Fibroblast of skin of right biceps (primary cell): ENCODE data around the gene AK9.

Source experiments
- DNase-seq: peaks from one replicate; pipeline ENCODE4 v3.0.0-alpha.2; 2013

Gene AK9

DNA sequence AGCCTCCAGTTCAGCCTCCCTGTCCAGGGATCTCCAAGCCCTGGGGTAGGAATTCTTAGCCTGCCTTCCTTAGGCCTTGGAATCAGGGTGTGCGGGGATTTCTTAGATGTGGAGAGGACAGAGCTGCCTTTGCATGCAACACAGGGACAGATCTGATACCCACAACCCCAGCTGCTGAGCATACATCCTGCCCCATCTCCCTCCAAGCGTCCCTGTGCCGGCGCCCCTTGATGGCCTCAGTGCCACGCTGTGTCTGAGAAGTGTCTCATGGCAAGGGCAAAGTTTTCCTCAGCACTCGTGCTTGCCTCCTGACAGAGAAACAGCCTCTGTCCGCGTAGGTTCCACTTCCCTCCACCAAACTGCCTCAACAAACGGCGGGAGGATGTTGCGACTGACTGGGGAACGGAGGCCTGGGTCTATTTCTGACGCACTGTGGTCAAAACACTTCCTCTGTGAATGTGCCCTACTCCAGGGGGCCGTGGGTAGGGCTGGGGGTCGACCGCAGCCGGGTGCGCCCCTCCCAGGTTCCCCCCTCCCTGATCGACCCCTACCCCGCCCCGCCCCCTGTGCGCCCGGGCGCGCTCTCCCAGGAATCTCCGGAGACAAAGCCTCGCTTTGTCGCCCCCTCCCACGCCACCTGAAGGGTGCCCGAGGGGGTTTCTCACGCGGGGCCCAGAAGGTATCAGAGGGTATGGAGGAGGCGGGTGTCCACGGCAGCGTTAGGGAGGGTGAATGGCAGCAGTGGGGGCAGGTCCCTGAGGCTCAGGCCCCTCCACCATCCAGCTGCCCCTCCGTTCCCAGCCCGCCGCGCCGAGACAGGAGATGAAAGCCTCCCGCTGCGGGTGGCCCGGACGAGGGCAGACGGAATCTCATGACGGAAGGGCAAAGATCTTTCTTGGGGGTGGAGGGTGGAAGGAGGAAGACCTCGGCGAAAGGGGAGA is 236.2 kb downstream of the AK9 start:
- peak; percentile 29 for DNase-seq

- DNase-seq = peak; percentile 47
Observed at GRCh38 chr6:109453594-109454495, 237.2 kb downstream of the AK9 start.

- DNase-seq = no peak
Observed at GRCh38 chr6:109453156-109453555, 237.8 kb downstream of the AK9 start.

DNA sequence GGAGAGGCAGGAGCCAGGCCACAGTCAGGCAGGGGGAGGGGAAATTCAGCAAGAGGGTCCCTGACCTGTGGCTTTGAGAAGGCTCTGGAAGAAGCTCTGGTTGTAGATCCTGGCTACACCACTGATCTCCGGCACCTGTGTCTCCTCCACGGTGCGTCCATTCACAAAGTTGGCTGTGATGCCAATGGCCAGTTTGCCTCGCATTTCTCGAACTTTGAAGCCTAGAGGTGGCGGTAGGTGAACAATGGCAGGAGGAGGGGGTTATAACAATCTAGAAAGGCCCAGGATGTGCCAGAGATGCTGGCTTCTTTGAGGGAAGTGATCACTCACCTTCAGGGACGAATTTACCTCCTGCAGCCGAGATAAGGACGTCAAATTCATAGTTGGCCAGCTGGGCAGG is 238.8 kb downstream of the AK9 start:
- no peak for DNase-seq

- DNase-seq = no peak
Observed at GRCh38 chr6:109451376-109451775, 239.6 kb downstream of the AK9 start.

DNA sequence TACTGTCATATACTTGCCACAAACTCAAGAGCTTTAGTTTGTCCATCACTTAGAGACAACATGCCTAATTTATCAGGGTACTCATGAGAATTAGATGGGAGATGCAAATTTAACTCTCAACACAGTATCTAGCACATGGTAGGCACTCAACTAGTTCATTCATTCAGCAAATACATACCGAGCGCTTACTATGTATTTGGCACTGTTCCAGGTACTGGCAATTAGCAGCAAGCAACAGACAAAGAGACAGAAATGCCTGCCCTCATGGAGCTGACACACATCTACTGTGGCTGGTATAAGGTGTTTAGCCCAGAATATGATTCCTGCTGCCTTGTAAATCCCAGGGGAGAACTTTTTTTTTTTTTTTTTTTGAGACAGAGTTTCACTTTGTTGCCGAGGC is 240.2 kb downstream of the AK9 start:
- DNase-seq = no peak

DNA sequence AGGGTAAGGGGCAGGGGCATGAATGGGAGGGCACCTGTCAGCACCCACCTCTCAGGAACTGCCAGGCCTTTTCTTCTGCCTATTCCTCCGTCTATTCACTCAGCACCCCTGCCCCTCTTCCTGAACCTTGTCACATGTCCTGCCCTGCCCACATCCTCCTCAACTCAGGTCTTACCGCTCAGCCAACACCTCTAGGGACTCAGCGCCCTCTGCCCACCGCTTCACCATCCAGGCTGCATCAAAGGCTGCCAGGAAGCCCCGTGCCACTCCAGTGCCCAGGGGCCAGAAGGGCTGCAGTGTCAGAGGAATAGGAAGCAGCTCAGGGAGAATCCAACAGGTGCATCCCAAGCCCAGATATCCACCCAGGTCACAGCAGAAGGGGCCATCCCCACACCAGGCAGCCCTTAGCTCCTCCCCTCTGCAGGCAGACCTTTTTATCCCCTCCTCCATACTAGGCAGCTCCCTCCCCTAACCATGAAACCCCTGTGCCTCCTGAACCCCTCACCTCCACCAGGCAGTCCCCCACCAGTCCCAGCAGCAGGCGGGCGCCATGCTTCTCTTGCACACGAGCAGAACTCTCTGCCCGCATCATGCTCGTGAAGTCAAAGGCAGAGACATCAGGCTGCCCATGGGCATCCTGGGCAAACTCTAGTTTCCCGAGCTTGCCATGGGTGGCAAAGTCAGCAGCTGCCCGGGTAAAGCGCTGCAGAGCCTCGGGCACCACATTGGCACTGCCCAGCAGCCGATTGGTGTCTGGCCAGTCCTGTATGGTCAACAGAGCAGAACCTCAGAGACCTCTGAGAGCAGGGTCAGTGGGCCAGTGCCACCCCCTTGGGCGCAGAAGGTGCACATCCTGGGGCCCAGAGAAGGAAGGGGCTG is 241.0 kb downstream of the AK9 start:
- no peak for DNase-seq

- no peak for DNase-seq
Observed at GRCh38 chr6:109449064-109449794, 241.8 kb downstream of the AK9 start.

GRCh38 chr6:109448615-109449014 is 242.4 kb downstream of the AK9 start:
- DNase-seq = no peak

GRCh38 chr6:109447878-109448555 is 243.0 kb downstream of the AK9 start:
- peak; percentile 10 for DNase-seq

DNA sequence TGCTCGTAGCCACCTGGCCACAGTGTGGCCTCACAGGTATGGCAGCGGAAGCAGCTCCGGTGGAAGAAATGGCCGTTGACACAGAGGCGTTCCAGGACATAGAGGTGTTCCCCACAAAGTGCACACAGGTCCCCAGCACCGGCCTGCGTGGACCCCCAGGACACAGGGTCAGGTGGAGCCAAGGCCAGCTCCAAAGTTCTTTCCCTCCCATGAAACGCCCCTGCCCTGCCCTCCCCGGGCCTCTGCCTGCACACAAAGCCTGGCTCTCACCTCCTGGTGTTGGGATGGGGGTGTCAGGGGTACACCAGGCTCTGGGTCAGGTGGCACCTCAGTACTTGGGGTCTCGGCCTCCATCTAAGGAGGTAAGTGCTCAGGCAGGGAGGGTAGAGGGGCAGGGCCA is 243.9 kb downstream of the AK9 start:
- DNase-seq = no peak

DNA sequence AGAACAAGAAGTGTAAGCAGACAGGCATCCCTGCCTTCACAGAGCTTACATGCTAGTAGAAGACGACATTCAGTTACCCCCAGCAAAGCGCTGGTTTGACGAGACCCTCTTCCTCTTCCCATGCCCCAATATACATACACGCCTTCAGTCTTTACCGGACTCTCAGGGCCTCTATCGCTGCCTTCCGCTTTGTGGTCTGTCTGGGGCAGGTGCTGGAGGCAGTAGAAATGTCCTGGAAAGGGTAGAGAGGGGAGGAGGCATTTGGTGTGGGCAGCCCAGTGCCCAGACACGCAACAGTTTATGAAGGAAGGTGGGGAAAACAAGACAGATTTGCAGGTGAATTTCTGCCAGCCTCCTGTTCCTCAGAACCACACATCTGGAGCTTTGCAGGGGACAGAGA is 244.5 kb downstream of the AK9 start:
- DNase-seq = no peak

- DNase-seq = no peak
Observed at GRCh38 chr6:109446072-109446471, 244.9 kb downstream of the AK9 start.

DNA sequence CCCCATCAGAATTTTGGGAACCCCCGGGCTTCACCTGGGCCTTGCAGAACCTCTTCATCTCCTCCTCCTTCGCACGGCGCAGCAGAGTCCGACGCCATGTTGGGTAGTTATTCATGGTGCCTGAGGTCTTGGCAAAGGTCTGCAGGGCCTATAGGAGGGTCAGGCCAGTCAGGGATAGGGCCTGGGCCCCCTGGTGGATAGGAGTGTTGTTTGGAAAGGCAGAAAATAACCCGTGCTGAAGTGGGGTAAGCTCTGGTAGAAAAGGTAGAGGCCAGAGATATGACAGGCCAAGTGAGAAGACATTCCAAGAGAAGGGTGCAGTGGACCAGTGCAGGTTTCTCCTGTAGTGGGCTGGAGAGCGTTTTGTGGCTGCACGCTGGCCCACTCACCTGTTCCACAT is 245.6 kb downstream of the AK9 start:
- DNase-seq = no peak

DNA sequence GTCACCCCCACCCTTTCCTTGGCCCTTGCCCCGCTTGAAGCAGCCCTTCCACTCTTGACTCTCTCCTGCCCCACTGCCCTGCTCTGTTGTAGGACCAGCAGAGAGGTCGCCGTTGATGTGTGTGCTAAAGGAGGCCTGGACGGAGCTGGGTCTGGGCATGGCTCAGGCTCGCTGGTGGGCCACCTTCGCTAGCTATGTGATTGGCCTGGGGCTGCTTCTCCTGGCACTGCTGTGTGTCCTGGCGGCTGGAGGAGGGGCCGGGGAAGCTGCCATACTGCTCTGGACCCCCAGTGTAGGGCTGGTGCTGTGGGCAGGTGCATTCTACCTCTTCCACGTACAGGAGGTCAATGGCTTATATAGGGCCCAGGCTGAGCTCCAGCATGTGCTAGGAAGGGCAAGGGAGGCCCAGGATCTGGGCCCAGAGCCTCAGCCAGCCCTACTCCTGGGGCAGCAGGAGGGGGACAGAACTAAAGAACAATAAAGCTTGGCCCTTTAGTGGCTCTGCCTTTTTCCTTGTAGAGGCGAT is 247.5 kb downstream of the AK9 start:
- DNase-seq = no peak
